DMS79 treated with DMSO at 0.1 percent for 48 hours (cell line): ENCODE results near the gene WFDC5.
"Not testable (repeated sequence)": the region's sequence is repeated elsewhere in the genome, so short reads cannot be mapped to it uniquely, and the experiment has no call there.

Experiments used
- DNase-seq: peaks from one replicate; lab custom pipeline; 2025; lab: John Stamatoyannopoulos, UW

The WFDC5 gene, protein sequence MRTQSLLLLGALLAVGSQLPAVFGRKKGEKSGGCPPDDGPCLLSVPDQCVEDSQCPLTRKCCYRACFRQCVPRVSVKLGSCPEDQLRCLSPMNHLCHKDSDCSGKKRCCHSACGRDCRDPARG

DNA sequence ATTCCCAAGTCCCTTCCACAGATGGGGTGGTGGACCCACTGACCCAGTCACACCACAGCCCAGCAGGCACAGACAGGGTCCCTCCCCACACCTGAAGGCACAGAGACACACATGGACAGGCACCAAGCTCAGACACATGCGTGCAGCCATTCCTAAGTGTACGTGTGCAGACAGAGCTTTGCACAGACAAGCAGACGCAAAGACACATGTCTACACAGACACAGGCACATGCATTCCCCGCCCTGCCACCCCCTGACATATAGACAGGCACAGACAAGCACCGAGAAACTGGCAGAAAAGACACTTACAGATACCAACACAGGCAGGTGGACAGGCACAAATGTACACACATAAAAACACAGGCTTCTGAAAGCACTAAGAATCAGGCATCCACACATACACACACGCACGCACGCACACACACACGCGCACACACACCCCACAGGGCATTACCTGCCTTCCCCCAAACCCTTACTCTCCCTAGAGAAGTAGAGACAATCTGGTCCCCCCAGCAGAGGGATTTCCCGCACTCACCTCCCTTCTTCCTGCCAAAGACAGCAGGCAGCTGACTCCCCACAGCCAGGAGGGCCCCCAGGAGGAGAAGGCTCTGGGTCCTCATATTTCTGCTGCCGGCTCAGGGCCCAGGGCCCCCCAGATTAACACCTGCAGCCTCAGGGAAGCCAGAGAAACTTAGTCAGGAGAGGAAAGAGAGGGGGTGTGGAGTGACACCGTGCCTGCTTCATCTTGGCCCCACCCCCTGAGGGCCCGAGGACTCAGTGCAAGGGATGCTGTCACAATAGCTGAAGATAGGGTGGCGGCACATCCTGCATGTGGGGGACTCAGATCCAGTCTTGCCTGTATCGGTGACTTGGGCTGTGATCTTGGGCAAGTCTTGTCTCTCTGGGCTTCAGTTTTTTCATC, at the start of gene WFDC5:
TSS of gene WFDC5 (minus strand) at position 710 of the 921 bp plus-strand sequence. CDS start at position 619, 91 bp downstream.
- DNase-seq = no peak

DNA sequence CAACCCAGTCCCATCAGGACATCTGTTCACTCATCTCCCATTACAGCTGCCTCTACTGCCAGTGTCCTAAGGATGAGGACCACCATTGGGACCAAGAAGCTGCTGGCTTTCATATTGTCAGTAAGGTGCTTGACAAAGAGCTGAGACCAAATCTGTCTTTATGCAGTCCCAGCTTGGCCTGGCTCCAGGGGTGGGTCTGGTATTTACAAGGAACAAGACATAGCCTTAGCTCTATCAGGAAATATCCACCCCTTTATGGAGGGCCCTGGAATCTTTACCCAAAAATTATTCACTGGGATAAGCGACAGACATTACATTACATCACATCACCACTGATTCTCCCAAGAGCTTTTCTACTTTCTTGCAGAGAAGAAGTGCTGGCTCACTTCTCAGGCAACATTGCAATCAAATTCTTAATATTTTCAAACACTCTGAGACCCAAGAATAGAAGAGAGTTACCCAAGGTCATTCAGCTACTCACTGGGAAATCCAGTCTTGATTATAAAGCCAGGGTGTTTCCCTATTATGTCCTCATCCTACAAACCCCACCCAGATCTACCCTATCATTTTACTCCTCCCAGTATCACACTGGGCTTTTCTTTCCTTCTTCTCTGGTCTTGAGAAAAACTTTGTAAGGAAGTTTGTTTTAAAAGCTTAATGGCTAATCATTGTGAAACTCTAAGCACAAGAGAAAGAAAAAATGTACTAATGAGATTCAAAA, 48.3 kb upstream of the WFDC5 start:
- DNase-seq = no peak

DNA sequence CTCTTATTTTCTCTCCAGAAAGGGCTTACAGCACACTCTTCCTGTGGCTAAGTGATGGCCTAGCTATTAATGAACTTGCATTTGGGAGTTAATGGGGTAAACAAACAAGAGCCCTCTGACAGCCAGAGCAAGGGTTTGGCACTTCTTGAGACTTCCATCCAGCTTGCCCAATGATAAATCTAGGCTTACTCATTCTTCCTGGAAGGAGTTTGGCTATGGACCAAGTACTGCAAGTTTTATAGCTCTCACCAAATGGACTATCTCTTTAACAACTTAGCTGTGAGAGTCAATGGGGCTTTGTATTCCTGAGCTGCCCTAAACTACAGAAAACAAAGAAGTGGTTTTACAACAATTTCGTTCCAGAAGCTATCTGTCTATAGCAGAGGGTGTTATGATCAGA, 43.0 kb upstream of the WFDC5 start:
- no peak for DNase-seq

DNA sequence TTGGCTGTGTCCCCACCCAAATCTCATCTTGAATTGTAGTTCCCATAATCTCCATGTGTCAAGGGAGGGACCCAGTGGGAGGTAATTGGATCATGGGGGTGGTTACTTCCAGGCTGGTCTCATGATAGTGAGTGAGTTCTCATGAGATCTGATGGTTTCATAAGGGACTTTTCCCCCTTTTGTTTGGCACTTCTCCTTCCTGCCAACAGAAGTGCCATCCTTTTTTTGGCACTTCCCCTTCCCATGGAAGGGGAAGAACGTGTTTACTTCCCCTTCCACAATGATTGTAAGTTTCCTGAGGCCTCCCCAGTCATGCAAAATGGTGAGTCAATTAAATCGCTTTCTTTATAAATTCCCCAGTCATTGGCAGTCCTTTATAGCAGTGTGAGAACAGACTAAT, 41.7 kb upstream of the WFDC5 start:
- DNase-seq = no peak

DNA sequence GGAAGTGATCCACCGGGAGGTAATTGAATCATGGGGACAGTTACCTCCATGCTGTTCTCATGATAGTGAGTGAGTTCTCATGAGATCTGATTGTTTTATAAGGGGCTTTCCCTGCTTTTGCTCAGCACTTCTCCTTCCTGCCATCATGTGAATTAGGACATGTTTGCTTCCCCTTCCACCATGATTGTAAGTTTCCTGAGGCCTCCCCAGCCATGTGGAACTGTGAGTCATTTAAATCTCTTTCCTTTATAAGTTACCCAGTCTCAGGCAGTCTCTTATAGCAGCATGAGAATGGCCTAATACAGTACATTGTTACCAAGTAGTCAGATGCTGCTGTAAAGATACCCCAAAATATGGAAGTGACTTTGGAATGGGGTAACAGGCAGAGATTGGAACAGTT, 39.8 kb upstream of the WFDC5 start:
- DNase-seq = not testable (repeated sequence)

DNA sequence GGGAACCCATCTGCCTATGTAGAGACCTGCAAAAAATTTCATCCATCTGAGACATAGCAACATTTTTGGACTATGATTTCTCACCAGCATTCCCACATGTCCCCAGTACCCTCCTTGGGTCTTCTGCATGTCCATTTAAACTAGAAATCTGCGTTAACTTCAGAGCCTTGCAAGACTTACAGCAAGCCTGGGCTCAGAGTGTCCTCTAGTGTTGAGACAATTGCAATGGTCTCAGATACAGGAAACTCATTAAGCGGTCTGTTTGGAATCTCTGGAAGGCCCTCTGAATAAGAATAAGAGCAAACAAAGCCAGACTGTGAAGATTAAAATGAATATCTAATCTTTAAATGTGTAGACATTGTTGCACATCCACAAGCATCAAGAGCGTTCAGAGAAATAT, 39.2 kb upstream of the WFDC5 start:
- no peak for DNase-seq

DNA sequence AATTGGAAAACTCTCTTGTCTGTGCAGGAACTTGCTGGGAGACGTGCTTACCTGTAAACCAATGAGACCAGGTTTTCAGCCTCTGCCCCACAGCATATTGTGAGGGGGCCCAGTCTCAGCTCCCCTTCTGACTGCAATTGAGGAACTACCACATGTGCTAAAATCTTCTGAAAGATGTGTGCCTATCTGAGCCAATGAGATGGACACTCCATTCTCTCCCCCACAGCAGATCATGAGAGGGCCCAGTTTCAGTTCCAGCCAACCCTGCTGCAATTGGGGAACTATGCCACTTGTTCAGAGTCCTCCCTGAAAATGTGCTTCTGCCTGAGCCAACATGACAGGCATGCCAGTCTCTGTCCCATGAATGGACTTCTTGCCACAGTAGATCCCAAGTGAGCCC, 38.8 kb upstream of the WFDC5 start:
- DNase-seq = no peak

DNA sequence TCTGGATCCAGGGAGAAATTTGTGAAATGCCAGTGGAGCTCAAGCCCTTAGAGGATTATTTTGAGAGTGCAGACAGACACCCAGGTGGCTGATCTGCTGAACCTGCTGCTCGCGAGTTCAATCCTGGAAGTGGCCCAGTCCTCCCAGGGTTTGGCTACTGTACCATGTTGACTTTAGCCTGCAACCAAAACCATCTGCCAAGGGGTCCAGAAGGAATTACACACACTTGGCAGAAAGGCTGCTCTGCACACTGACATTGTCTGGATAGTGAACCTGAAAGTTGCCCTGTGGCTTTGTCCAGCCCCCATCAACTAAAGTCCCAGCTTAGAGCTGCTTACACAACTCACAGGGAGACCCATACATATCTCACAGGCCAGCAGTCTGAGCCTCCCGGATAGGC, 38.2 kb upstream of the WFDC5 start:
- DNase-seq = no peak

DNA sequence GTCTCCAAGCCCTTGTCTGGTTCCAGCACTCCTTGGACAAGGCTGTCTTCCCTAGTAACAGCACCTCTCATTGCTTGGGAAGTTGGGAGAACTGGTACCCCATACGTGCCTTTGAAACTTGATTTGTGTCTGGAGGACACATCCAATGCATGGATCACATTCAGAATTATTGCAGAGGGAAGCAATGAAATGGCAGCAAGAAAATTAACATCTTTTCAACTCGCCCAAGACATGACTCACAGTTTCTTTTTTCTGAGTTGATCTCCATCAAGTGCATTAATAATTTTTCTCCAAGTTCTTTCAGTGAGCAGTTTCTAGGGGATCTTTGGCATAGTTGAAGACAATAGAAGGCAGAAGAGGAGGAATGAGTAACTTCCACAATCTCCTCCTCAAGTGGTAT, 37.4 kb upstream of the WFDC5 start:
- no peak for DNase-seq

DNA sequence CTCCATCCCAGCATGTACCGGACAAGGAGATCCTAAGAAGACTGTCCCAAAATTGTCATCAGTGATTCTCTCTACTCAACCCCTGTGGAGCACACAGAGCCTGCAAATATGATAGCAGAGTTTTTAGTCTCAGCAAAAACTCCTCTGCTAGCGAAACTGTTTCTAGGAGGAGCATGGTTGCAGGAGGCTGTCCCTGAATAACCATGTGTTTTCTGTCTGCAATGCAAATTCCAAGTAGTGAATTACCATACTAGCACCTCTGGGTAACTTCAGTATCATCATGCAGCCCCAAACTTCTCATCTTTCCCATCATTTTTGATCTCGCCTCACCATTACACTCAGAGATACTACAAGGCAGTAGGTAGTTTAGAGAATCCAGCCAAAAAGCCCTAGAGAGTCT, 34.1 kb upstream of the WFDC5 start:
- no peak for DNase-seq

DNA sequence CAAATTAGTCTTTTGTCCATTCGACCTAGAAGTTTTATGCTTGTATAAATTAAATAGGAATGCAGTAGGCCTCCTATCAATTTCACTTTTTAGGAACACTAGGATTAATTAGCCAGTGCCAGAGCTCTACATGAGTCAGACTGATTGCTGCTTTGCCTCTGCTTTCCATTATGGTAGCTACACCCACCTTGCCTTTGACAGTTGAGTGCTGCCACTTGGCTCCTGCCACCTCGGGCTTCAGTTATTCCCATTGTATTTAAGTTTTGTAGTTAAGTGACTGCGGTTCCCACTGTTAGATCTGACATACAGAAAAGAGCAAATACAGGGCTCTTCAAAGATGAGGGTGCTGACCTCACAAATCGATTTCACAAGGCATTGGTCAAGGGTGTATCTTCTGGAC, 25.9 kb upstream of the WFDC5 start:
- no peak for DNase-seq

DNA sequence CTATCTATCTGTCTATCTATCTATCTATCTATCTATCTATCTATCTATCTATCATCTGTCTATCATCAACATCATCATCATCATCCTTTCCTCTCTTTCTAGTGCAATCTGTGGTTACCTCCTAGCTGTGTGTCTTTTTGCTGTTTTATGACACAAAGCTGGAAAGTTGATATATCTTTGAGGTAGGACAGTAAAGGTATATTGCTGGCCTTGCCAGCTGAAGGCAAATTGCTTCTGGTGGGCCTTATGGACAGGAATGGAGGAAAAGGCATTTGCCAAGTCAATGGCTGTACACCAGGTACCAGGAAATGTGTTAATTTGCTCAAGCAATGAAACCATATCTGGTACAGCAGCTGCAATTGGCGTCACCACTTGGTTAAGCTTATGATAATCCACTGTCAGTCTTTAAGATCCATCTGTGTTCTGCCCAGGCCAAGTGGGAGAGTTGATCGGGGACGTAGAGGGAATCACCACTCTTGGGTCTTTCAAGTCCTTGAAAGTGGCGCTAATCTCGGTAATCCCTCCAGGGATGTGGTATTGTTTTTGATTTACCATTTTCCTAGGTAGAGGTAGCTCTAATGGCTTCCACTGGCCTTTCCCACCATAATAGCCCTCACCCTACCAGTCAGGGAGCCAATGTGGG, 24.9 kb upstream of the WFDC5 start:
- not testable (repeated sequence) for DNase-seq

DNA sequence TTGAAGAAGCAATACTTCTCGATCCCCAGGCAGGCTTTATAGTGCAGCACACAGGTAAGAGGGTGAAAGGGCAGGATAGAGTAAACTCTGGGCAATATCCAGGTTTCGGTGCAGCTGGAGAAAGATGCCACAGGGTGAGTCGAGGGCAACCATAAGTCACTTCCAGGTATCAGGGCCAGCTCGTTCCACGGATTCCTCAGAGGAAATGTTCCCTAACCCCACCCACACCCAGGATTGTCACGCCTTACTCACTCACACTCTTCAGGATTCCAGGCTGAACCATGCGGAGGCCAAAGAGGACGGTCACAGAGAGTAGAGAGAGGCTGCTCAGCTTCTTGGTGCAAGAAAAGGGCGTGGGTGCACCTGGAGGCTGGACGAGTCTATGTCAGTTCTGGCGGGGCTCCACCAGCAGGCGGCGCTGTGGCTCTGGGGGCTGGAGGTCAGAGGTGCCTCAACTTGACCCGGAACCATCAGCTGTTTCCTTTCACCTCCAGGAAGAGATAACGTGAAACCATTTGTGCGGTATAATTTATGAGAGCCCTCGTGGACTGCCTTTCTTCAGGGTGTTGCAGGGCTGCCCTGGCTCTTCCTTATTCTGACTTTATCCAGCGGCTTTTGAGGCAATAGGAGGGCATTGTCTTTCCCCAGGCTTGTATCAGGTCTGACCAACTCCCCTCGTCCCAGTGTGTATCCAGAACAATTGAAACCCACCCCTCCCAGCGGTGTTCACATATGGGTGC, 23.8 kb upstream of the WFDC5 start:
- DNase-seq = no peak

DNA sequence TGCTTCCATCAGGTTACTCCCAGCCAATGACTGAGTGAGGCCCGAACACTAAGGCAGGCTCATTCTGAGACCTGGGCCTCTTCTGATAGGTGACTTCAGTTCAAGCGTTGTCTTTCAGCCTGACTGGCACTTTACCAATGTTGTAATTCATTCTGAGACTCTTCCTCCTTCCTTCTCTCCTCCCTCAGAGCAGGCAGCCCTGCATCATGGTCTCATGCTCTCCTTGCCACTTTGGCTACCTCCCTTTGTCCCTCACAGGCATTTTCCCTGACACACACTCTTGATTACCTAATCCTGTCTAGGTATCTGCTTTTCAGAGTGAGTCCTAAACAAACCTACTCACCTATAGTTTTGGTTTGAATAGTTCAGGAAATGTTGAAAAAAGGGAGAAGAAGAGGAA, 21.9 kb upstream of the WFDC5 start:
- DNase-seq = no peak

DNA sequence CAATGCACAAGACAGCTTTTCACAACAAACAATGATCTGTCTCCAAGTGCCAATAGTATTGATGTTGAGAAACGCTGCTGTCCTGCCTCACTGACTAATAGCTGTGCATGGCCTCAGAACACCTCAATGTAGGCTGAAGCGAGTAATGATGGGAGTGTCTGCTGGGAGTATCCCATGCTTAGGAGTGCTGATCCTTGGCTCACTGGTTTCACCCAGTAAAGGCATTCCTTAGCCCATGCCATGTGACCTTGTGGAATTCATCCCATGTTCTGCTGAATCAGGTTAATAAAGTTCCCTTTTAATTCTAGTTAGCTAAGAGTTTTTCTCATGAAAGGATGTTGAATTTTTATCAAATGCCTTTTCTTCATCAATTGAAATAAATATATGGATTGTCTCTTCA, 13.1 kb upstream of the WFDC5 start:
- DNase-seq = no peak

DNA sequence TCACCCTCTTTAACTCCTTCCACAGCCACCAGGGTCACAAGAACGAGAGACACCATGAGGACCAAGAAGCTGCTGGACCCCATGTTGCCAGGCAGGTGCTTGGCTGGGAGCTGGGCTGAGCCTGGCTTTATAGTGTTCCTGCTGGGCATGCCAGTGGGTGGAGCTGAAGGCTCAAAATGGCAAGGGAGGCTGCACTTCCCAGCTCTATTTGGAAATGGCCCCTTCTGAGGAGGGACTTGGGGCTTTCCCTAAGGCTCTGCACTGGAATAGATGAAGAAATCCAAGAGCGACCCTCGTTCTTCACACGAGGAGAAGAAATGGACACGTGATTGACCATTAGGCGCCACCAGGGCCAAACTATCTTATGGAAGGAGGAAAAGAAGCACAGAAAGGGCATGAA, 9.4 kb upstream of the WFDC5 start, which contains the start of gene WFDC12:
TSS of gene WFDC12 (minus strand) at position 101 of the 400 bp plus-strand sequence. CDS start at position 83, 18 bp downstream.
- no peak for DNase-seq

DNA sequence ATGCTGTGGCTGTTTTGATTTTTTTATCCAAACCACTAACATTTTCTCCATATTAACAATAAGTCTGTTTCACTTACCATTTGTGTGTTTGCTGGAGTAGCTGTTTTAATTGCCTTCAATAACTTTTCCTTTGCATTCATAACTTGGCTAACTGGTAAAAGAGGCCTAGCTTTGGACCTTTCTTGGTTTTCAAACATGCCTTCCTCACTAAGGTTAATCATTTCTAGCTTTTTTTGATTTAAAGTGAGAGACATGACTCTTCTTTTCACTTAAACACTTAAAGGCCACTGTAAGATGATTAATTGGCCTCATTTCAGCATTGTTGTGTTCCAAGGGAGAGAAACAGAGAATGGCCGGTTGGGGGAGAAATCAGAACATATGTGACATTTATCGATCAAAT, 6.4 kb upstream of the WFDC5 start:
- DNase-seq = no peak

DNA sequence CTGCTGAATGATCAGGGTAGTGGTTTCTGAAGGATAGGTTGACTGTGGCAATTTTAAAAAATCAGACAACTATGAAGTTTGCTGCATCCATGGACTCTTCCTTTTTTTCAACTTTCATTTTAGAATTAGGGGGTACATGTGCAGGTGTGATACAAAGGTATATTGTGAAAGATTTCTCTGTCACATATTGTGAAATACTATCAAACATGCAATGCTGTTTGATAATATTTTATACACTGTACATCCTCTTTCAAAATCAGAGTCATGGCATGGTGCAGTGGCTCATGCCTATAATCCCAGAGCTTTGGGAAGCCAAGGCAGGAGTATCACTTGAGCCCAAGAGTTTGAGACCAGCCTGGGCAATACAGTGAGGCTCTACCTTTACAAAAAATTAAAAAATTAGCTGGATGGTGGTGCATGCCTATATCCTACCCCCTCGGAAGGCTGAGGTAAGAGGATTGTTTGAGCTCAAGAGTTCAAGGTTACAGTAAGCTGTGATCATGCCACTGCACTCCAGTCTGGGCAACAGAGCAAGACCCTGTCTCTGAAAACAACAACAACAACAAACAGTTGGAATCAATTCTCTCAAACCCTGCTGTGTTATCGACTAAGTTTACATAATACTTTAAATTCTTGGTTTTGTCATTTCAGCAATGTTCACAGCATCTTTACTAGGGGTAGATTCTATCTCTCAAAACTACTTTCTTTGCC, 4.7 kb upstream of the WFDC5 start:
- no peak for DNase-seq

DNA sequence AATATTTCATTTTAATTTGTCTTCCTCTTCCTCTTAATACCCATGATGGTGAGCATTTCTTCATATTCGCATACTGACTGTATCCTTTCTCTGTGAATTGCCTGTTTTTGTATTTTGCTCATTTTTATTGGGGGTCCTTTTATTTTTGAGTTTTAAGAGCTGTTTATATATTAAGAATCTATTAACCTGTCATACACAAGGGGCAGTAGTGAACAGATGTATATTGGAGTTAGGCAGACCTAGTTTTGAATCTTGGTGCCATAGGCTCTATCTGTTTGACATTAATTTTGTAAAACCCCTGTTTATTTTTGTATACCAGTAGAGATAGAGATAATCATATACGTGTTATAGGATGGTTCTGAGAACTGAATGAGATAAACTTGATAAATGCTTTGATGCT, 3.1 kb upstream of the WFDC5 start:
- no peak for DNase-seq

DNA sequence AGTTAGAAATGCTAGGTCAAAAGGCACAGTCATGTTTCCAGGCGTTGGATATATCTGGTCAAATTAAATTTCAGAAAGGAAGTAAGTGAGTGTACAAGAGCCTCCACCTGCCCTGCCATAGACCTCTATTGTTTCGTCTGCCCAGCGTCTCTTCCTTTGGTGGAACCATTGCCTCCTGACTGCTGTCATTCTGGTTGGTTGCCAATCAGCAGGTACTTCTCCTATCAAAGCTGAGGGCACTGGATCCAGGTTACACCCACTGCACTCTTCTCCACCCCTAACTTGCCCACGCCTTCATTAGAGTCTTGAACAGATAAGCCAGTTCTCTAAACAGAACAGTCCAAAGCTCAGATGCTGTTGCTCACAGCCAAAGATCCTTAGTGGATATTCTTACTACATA, 2.6 kb upstream of the WFDC5 start:
- DNase-seq = no peak

DNA sequence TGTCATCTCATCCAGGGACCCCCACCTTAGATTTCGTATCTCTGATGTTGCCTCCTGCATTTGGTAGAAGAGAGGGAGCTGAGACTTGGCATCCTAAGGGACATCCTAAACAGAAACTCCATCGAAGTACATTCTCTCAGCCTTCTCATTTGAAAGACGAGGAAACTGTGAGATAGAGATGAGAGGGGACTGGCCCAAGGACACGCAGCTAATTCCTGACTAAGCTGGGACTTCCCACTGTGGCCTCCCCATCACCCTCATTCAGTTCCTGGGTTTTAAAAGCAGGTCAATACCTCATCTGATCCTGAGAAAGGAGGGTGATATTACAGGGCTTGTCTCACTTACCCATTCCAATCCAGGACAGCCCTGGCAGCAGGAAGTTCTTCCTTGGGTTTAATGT, 855 bp upstream of the WFDC5 start:
- no peak for DNase-seq
